ENCODE data around the gene RAB11B. TPM values are rescaled to one million over a fixed set of nuclear protein-coding genes. Genes with fewer than 3 reads are reported as not detected.
A peak's percentile ranks its signal among the peaks of the same experiment; 100 is the strongest.

The RAB11B gene
- total and polyA plus RNA-seq, 9 donors = 20.8 to 142 (median 102) TPM

DNA sequence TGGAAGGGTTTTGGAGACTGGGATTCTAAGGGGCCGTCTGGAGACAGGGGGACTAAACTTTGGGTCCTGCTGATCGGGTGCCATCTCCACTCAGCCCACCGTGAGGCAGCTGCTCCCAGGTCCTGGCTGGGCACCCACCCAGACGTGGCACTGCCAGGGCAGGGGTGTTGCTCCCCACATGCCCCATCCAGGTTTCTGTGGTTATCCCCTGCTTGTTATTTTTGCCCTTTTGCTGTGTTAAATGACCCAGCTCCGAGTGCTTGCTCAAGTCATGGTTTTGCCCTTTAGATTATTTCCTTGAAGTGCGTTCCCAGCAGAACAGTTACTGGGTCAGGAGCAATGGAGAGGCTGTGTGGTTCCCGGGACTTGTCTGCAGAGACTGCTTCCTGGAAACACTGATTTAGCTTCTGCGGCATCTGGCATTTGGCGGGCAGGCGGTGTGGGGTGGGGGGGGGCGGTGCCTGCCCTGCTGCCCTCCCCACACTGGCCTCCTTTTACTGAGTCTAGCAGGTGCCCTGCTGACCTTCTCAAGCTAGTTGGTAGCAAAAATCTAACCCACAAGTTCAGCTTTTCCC lies 1.9 kb downstream of the RAB11B start:
- intact Hi-C loops (cut with DNase I) = no loop called here
- WGBS, 3 donors = 15 to 36% (median 19%) methylated on average over 11 of the region's 11 CpGs
- H3K4me3 ChIP-seq = no peak overlapping the region
- peak in 1 of 5 donors; percentile 51 for DNase-seq
- peak overlapping the region; percentile 38 to 100 for H3K27ac ChIP-seq
- H3K36me3 ChIP-seq = no peaks in the 10 kb centered on the region
- H3K9me3 ChIP-seq = no peaks in the 10 kb centered on the region
- TF ChIP-seq POLR2A (IDR thresholded peaks at IDR 0.05) = no peak
- TF ChIP-seq, protein P1, sequence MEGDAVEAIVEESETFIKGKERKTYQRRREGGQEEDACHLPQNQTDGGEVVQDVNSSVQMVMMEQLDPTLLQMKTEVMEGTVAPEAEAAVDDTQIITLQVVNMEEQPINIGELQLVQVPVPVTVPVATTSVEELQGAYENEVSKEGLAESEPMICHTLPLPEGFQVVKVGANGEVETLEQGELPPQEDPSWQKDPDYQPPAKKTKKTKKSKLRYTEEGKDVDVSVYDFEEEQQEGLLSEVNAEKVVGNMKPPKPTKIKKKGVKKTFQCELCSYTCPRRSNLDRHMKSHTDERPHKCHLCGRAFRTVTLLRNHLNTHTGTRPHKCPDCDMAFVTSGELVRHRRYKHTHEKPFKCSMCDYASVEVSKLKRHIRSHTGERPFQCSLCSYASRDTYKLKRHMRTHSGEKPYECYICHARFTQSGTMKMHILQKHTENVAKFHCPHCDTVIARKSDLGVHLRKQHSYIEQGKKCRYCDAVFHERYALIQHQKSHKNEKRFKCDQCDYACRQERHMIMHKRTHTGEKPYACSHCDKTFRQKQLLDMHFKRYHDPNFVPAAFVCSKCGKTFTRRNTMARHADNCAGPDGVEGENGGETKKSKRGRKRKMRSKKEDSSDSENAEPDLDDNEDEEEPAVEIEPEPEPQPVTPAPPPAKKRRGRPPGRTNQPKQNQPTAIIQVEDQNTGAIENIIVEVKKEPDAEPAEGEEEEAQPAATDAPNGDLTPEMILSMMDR (IDR thresholded peaks at IDR 0.05) = no peak
- TF ChIP-seq EP300 (IDR thresholded peaks at IDR 0.05) = no peak
- H3K27me3 ChIP-seq = no peaks in the 10 kb centered on the region
- peaks cover 21% of the 10 kb centered on the region for H3K4me1 ChIP-seq (ENCODE audit: insufficient read depth)

DNA sequence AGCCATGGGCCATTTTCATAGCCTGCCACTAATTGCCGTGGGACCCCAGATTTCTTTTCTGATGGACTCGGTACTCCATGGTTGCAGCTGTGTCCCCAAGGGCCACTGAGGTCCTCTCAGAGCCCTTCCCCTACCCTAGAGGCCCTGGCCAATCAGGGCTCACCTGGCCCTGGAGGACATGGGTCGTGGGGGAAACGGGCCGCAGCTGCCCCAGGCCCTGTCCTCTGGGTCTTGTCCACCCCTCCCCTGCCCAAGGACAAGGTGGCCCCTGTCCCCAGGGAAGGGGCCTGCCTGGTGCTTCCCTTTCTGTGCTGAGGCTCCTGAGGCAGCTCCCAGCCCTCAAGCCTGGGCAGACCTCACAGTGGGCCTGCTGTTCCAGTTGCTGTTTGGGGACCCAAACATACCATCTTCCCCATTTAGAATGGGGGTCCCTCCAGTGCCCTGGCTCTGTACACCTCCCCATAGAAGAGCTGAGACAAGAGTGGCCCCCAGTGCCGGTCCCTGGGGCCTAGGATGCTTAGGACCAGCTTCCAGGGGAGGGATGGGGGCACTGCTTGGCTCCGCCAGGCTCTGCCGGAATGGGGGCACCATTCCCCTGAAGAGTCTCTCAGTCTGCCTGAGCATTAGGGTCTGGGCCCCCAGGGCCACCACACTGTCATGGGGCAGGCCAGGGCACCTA lies 3.2 kb downstream of the RAB11B start:
- Histone ChIP-seq H3K27me3 (no peaks in the 10 kb centered on the region), H3K9me3 (no peaks in the 10 kb centered on the region), H3K4me1 (ENCODE audit: insufficient read depth) (peaks cover 28% of the 10 kb centered on the region), H3K27ac (peak overlapping the region in 1 of 2 donors; percentile 100), H3K36me3 (no peaks in the 10 kb centered on the region), H3K4me3 (no peak overlapping the region)
- TF ChIP-seq, protein P1 (IDR thresholded peaks at IDR 0.05) = no peak
- TF ChIP-seq EP300 (IDR thresholded peaks at IDR 0.05) (no peak), POLR2A (IDR thresholded peaks at IDR 0.05) (no peak)
- WGBS, 3 donors = 71 to 84% (median 75%) methylated on average over 8 of the region's 8 CpGs
- DNase-seq = no peak
- intact Hi-C loops (cut with DNase I) = no loop called here

DNA sequence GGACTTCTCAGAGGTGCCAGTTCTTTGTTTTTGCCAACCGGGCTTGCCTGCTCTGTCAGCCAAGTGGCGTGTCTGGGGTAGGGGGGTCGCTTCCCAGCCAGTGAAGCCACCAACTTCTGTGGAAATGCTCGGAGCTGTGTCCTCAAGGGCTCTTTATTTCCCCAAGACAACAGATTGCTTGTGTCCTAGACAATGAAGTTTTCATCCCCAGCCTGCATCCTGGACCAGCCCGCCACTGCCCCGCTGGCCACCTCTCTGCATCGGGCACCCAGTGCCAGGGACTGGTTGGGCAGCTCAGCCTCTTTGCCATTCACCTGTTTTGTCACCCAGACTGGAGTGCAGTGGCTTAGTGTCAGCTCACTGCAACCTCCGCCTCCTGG lies 3.7 kb downstream of the RAB11B start:
- Histone ChIP-seq H3K27me3 (no peaks in the 10 kb centered on the region), H3K4me3 (no peak overlapping the region), H3K9me3 (no peaks in the 10 kb centered on the region), H3K36me3 (no peaks in the 10 kb centered on the region), H3K4me1 (ENCODE audit: insufficient read depth) (peaks cover 28% of the 10 kb centered on the region), H3K27ac (no peak overlapping the region)
- TF ChIP-seq POLR2A (IDR thresholded peaks at IDR 0.05) = no peak
- TF ChIP-seq EP300 (IDR thresholded peaks at IDR 0.05) = no peak
- TF ChIP-seq, protein P1 (IDR thresholded peaks at IDR 0.05) = no peak
- intact Hi-C loops (cut with DNase I) = no loop called here
- no peak for DNase-seq
- 92 to 94% (median 93%) methylated on average over 8 of the region's 8 CpGs for WGBS, 3 donors

DNA sequence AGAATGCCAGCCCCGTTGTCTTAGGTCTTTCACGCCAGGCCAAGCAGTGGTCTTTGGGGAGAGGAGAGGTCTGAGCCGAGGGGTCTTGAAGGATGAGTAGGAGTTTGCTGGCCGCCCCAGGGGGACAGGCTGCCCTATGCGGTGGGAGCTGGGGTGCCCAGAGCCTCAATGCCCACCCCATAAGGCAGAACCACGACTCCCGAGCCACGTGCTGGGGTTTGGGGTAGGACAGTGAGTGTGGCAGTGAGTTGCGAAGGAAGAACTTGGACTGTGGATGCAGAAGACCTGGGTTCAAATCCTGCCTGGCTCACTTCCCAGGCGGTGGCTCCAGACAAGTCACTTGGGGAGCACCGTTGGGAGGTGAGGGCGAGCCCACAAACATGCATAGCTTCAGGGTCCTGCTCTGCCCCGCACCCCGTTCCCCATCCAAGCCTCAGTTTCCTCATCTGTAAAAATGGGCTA lies 5.5 kb downstream of the RAB11B start:
- Histone ChIP-seq H3K27me3 (no peaks in the 10 kb centered on the region), H3K36me3 (no peaks in the 10 kb centered on the region), H3K9me3 (no peaks in the 10 kb centered on the region), H3K4me3 (no peak overlapping the region), H3K4me1 (ENCODE audit: insufficient read depth) (peaks cover 28% of the 10 kb centered on the region), H3K27ac (no peak overlapping the region)
- no peak for DNase-seq
- intact Hi-C loops (cut with DNase I) = loop anchor here in 3 of 4 donors (2.0 to 5.0 kb wide), 3 partner anchors 41 to 907 kb away; no protein-coding TSS in a partner anchor
- 84 to 95% (median 93%) methylated on average over 12 to 14 of the region's 14 CpGs for WGBS, 3 donors
- TF ChIP-seq POLR2A (IDR thresholded peaks at IDR 0.05) (no peak), EP300 (IDR thresholded peaks at IDR 0.05) (no peak)
- TF ChIP-seq, protein P1 (IDR thresholded peaks at IDR 0.05) = no peak

All from ovary (tissue), 9 donors.